ENCODE results near the gene KLK3.

Gene KLK3

DNA sequence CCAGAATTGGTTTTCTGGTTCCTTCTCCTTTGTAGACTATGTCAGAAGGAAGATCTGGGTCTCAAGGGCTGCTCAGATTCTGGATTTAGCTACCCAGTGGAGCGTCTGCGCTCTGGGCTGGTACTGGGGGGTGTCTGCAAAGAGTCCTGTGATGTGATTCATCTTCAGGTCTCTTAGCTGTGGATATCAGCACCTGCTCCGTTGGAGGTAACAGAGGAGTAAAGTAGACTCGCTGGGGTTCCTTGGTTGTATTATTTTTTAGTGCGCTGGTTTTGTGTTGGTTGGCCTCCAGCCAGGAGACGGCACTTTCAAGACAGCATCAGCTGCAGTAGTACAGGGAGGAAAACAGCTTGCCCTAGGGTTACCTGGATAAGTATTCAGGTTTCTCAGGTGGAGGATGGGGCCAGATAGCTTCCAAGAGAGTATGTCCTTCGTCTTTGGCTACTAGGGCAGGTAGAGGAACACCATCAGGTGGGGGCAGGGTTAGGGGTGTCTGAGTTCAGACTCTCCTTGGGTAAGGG lies 11.0 kb upstream of the KLK3 start:
- FAIRE-seq (no peak), DNase-seq (ENCODE audit: insufficient read length) (no peak)
- TF ChIP-seq POLR2A (IDR thresholded peaks at IDR 0.05; ENCODE audit: low read depth, low read length), result no peak
- no peak for TF ChIP-seq POLR2AphosphoS5 (IDR thresholded peaks at IDR 0.05; ENCODE audit: low read depth, low read length)
- no peak for TF ChIP-seq TAF1 (IDR thresholded peaks at IDR 0.05; ENCODE audit: borderline replicate concordance, low read depth, low read length)

DNA sequence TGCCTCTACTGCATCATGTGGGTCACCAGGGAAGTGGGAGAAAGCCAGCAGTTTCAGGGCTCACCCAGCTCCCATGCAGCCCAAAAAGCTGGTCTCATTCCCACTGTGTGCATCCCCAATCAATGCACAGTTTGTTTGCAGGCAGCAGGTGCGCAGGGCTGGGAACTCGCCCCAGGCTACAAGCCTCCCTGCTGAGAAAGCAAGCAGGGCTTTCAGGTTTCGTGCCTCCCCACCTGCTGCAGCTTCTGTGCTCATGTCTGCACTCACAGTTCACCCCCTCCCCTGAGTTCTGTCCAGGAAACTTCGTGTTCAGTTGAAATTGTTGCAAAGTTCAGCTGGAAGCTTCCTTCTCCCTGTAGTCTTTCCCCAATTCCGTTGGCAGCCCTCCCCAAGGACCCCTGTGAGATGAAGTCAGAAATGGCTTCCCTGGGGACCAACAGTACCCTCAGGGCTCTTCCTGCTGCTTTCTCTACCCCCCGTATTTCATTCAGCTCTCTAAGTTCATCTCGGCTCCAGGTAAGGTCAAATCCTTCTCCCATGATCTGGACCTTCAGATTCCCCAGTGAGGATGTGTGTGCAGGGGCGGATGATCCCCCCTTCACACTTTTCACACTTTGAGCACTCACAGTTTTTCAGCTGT lies 10.3 kb upstream of the KLK3 start:
- FAIRE-seq (no peak), DNase-seq (ENCODE audit: insufficient read length) (no peak)
- TF ChIP-seq POLR2A (IDR thresholded peaks at IDR 0.05; ENCODE audit: low read depth, low read length) (no peak), POLR2AphosphoS5 (IDR thresholded peaks at IDR 0.05; ENCODE audit: low read depth, low read length) (no peak), TAF1 (IDR thresholded peaks at IDR 0.05; ENCODE audit: borderline replicate concordance, low read depth, low read length) (no peak)

DNA sequence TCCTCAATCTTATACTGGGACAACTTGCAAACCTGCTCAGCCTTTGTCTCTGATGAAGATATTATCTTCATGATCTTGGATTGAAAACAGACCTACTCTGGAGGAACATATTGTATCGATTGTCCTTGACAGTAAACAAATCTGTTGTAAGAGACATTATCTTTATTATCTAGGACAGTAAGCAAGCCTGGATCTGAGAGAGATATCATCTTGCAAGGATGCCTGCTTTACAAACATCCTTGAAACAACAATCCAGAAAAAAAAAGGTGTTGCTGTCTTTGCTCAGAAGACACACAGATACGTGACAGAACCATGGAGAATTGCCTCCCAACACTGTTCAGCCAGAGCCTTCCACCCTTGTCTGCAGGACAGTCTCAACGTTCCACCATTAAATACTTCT lies 4.0 kb upstream of the KLK3 start:
- TF ChIP-seq TAF1 (IDR thresholded peaks at IDR 0.05; ENCODE audit: borderline replicate concordance, low read depth, low read length) (no peak), POLR2A (IDR thresholded peaks at IDR 0.05; ENCODE audit: low read depth, low read length) (no peak), POLR2AphosphoS5 (IDR thresholded peaks at IDR 0.05; ENCODE audit: low read depth, low read length) (no peak)
- DNase-seq (ENCODE audit: insufficient read length) (no peak), FAIRE-seq (no peak)

DNA sequence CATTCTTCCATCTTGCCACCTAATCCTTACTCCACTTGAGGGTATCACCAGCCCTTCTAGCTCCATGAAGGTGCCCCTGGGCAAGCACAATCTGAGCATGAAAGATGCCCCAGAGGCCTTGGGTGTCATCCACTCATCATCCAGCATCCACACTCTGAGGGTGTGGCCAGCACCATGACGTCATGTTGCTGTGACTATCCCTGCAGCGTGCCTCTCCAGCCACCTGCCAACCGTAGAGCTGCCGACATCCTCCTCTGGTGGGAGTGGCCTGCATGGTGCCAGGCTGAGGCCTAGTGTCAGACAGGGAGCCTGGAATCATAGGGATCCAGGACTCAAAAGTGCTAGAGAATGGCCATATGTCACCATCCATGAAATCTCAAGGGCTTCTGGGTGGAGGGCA lies 3.1 kb upstream of the KLK3 start:
- FAIRE-seq (no peak), DNase-seq (ENCODE audit: insufficient read length) (no peak)
- TF ChIP-seq POLR2AphosphoS5 (IDR thresholded peaks at IDR 0.05; ENCODE audit: low read depth, low read length) (no peak), TAF1 (IDR thresholded peaks at IDR 0.05; ENCODE audit: borderline replicate concordance, low read depth, low read length) (no peak), POLR2A (IDR thresholded peaks at IDR 0.05; ENCODE audit: low read depth, low read length) (no peak)

DNA sequence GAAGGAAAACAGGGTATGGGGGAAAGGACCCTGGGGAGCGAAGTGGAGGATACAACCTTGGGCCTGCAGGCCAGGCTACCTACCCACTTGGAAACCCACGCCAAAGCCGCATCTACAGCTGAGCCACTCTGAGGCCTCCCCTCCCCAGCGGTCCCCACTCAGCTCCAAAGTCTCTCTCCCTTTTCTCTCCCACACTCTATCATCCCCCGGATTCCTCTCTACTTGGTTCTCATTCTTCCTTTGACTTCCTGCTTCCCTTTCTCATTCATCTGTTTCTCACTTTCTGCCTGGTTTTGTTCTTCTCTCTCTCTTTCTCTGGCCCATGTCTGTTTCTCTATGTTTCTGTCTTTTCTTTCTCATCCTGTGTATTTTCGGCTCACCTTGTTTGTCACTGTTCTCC lies 2.7 kb downstream of the KLK3 start:
- TF ChIP-seq POLR2AphosphoS5 (IDR thresholded peaks at IDR 0.05; ENCODE audit: low read depth, low read length) (no peak), TAF1 (IDR thresholded peaks at IDR 0.05; ENCODE audit: borderline replicate concordance, low read depth, low read length) (no peak), POLR2A (IDR thresholded peaks at IDR 0.05; ENCODE audit: low read depth, low read length) (no peak)
- FAIRE-seq (no peak), DNase-seq (ENCODE audit: insufficient read length) (no peak)

DNA sequence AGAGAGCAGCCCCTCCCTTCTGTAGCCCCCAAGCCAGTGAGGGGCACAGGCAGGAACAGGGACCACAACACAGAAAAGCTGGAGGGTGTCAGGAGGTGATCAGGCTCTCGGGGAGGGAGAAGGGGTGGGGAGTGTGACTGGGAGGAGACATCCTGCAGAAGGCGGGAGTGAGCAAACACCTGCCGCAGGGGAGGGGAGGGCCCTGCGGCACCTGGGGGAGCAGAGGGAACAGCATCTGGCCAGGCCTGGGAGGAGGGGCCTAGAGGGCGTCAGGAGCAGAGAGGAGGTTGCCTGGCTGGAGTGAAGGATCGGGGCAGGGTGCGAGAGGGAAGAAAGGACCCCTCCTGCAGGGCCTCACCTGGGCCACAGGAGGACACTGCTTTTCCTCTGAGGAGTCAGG lies 4.2 kb downstream of the KLK3 start:
- DNase-seq (ENCODE audit: insufficient read length) (no peak), FAIRE-seq (no peak)
- TF ChIP-seq TAF1 (IDR thresholded peaks at IDR 0.05; ENCODE audit: borderline replicate concordance, low read depth, low read length) (no peak), POLR2A (IDR thresholded peaks at IDR 0.05; ENCODE audit: low read depth, low read length) (no peak), POLR2AphosphoS5 (IDR thresholded peaks at IDR 0.05; ENCODE audit: low read depth, low read length) (no peak)

DNA sequence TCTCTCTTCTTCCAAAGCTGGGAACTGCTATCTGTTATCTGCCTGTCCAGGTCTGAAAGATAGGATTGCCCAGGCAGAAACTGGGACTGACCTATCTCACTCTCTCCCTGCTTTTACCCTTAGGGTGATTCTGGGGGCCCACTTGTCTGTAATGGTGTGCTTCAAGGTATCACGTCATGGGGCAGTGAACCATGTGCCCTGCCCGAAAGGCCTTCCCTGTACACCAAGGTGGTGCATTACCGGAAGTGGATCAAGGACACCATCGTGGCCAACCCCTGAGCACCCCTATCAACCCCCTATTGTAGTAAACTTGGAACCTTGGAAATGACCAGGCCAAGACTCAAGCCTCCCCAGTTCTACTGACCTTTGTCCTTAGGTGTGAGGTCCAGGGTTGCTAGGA lies 5.1 kb downstream of the KLK3 start:
- FAIRE-seq (no peak), DNase-seq (ENCODE audit: insufficient read length) (no peak)
- TF ChIP-seq POLR2A (IDR thresholded peaks at IDR 0.05; ENCODE audit: low read depth, low read length) (no peak), TAF1 (IDR thresholded peaks at IDR 0.05; ENCODE audit: borderline replicate concordance, low read depth, low read length) (no peak), POLR2AphosphoS5 (IDR thresholded peaks at IDR 0.05; ENCODE audit: low read depth, low read length) (no peak)

DNA sequence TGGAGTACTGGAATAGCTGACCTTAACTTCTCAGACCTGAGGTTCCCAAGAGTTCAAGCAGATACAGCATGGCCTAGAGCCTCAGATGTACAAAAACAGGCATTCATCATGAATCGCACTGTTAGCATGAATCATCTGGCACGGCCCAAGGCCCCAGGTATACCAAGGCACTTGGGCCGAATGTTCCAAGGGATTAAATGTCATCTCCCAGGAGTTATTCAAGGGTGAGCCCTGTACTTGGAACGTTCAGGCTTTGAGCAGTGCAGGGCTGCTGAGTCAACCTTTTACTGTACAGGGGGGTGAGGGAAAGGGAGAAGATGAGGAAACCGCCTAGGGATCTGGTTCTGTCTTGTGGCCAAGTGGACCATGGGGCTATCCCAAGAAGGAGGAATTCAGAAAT lies 6.3 kb downstream of the KLK3 start:
- DNase-seq (ENCODE audit: insufficient read length) (no peak), FAIRE-seq (no peak)
- no peak for TF ChIP-seq POLR2AphosphoS5 (IDR thresholded peaks at IDR 0.05; ENCODE audit: low read depth, low read length)
- no peak for TF ChIP-seq POLR2A (IDR thresholded peaks at IDR 0.05; ENCODE audit: low read depth, low read length)
- TF ChIP-seq TAF1 (IDR thresholded peaks at IDR 0.05; ENCODE audit: borderline replicate concordance, low read depth, low read length), result no peak

DNA sequence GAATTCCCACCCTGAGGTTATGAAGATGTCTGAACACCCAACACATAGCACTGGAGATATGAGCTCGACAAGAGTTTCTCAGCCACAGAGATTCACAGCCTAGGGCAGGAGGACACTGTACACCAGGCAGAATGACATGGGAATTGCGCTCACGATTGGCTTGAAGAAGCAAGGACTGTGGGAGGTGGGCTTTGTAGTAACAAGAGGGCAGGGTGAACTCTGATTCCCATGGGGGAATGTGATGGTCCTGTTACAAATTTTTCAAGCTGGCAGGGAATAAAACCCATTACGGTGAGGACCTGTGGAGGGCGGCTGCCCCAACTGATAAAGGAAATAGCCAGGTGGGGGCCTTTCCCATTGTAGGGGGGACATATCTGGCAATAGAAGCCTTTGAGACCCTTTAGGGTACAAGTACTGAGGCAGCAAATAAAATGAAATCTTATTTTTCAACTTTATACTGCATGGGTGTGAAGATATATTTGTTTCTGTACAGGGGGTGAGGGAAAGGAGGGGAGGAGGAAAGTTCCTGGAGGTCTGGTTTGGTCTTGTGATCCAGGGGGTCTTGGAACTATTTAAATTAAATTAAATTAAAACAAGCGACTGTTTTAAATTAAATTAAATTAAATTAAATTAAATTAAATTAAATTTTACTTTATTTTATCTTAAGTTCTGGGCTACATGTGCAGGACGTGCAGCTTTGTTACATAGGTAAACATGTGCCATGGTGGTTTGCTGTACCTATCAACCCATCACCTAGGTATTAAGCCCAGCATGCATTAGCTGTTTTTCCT lies 7.0 kb downstream of the KLK3 start:
- DNase-seq (ENCODE audit: insufficient read length) (no peak), FAIRE-seq (no peak)
- TF ChIP-seq POLR2A (IDR thresholded peaks at IDR 0.05; ENCODE audit: low read depth, low read length) (no peak), POLR2AphosphoS5 (IDR thresholded peaks at IDR 0.05; ENCODE audit: low read depth, low read length) (no peak), TAF1 (IDR thresholded peaks at IDR 0.05; ENCODE audit: borderline replicate concordance, low read depth, low read length) (no peak)

DNA sequence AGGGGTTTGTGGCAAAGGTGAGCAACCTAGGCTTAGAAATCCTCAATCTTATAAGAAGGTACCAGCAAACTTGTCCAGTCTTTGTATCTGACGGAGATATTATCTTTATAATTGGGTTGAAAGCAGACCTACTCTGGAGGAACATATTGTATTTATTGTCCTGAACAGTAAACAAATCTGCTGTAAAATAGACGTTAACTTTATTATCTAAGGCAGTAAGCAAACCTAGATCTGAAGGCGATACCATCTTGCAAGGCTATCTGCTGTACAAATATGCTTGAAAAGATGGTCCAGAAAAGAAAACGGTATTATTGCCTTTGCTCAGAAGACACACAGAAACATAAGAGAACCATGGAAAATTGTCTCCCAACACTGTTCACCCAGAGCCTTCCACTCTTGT lies 14.8 kb downstream of the KLK3 start:
- no peak for DNase-seq (ENCODE audit: insufficient read length)
- FAIRE-seq, result no peak
- TF ChIP-seq POLR2AphosphoS5 (IDR thresholded peaks at IDR 0.05; ENCODE audit: low read depth, low read length), result no peak
- TF ChIP-seq TAF1 (IDR thresholded peaks at IDR 0.05; ENCODE audit: borderline replicate concordance, low read depth, low read length), result no peak
- TF ChIP-seq POLR2A (IDR thresholded peaks at IDR 0.05; ENCODE audit: low read depth, low read length), result no peak

DNA sequence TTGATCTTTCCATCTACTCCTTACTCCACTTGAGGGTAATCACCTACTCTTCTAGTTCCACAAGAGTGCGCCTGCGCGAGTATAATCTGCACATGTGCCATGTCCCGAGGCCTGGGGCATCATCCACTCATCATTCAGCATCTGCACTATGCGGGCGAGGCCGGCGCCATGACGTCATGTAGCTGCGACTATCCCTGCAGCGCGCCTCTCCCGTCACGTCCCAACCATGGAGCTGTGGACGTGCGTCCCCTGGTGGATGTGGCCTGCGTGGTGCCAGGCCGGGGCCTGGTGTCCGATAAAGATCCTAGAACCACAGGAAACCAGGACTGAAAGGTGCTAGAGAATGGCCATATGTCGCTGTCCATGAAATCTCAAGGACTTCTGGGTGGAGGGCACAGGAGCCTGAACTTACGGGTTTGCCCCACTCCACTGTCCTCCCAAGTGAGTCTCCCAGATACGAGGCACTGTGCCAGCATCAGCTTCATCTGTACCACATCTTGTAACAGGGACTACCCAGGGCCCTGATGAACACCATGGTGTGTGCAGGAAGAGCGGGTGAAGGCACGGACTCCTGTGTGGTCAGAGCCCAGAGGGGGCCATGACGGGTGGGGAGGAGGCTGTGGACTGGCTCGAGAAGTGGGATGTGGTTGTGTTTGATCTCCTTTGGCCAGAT lies 15.8 kb downstream of the KLK3 start:
- TF ChIP-seq TAF1 (IDR thresholded peaks at IDR 0.05; ENCODE audit: borderline replicate concordance, low read depth, low read length), result no peak
- no peak for TF ChIP-seq POLR2A (IDR thresholded peaks at IDR 0.05; ENCODE audit: low read depth, low read length)
- no peak for TF ChIP-seq POLR2AphosphoS5 (IDR thresholded peaks at IDR 0.05; ENCODE audit: low read depth, low read length)
- FAIRE-seq (no peak), DNase-seq (ENCODE audit: insufficient read length) (no peak)

Data from GM12892 (cell line).